PC-3 (cell line): ENCODE data around the gene CD99L2.

Source experiments
- EZH2 ChIP-seq: fragments of 300-600 bp; sonication (generic); IDR thresholded peaks from one replicate; pipeline ENCODE4 v1.6.1; 2017; ENCODE audit warnings: antibody characterized with exemption, mild to moderate bottlenecking, low read length; ENCODE audit not compliant: unreplicated experiment
- TF ChIP-seq, protein P1 (sequence below): fragments of 300-600 bp; sonication (generic); conservative IDR thresholded peaks from 2 replicates; pipeline ENCODE4 v1.5.1; 2017; ENCODE audit warnings: antibody characterized with exemption, low read depth, mild to moderate bottlenecking, low read length

DNA sequence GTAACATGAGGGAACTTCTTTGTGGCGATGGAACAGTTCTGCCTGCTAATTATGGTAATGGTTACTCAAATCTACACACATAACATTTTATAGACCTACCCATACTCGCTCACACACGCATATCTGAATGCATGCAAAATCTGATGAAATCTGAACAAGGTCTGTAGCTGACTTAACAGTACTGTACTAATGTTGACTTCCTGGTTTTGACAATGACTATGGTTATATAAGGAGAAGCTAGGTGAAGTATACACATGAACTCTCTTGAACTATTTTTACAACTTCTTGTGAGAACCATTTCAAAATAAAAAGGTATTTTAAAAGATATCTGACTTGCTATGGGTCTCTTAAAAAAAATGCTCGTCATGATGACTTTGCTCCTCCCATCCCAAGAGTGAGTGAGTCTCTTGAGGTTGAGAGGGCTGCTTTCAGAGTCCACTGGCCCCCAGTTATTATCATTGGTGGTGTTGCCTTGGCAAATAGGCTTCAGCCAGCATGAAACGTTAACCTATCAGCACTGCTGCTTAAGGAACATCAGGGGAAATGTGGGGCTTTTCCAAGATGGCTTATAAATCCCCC is 105.4 kb downstream of the CD99L2 start:
- TF ChIP-seq, protein P1, sequence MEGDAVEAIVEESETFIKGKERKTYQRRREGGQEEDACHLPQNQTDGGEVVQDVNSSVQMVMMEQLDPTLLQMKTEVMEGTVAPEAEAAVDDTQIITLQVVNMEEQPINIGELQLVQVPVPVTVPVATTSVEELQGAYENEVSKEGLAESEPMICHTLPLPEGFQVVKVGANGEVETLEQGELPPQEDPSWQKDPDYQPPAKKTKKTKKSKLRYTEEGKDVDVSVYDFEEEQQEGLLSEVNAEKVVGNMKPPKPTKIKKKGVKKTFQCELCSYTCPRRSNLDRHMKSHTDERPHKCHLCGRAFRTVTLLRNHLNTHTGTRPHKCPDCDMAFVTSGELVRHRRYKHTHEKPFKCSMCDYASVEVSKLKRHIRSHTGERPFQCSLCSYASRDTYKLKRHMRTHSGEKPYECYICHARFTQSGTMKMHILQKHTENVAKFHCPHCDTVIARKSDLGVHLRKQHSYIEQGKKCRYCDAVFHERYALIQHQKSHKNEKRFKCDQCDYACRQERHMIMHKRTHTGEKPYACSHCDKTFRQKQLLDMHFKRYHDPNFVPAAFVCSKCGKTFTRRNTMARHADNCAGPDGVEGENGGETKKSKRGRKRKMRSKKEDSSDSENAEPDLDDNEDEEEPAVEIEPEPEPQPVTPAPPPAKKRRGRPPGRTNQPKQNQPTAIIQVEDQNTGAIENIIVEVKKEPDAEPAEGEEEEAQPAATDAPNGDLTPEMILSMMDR = no peak
- no peak for TF ChIP-seq EZH2
